SU-DHL-6 (cell line): Measurements from ENCODE around the gene BCKDHB.

Source experiments
- CTCF ChIP-seq: fragments of 200-600 bp; sonication (generic); IDR thresholded peaks from one replicate; pipeline ENCODE4 v1.5.1; 2017; ENCODE audit warnings: antibody characterized with exemption, mild to moderate bottlenecking, low read length, moderate library complexity; ENCODE audit not compliant: insufficient read depth, poor library complexity, severe bottlenecking
- EZH2phosphoT487 ChIP-seq: fragments of 200-600 bp; sonication (generic), shearing (Covaris generic); conservative IDR thresholded peaks from 2 replicates; pipeline ENCODE4 v1.6.1; 2018; ENCODE audit warnings: mild to moderate bottlenecking, antibody characterized with exemption, low read length, moderate library complexity, mixed read lengths

- TF ChIP-seq CTCF (no peak), EZH2phosphoT487 (no peak)
These were observed 144.8 kb downstream of the BCKDHB start for GRCh38 chr6:80251321-80251720.
